Measurements from ENCODE around the gene FASTKD1. TPM values are rescaled to one million over a fixed set of nuclear protein-coding genes. Genes with fewer than 3 reads are reported as not detected.

FASTKD1 gene
- total and polyA plus RNA-seq, 10 of the 15 experiments (the other 5 are each of a cell fraction or from before 2014, with no cell fraction given) = 45.6 to 76.1 (median 63.4) TPM

- Histone ChIP-seq H3K36me3 (ENCODE audit: control insufficient read depth in 2 of 2, insufficient read depth in 2 of 2, low read length in 1 of 2) (no peaks in the 10 kb centered on the region), H2AFZ (ENCODE audit: control insufficient read depth, low read depth, low read length) (peak overlapping the region; percentile 98), H3K27me3 (replicated peaks in 1 of 2; ENCODE audit: control insufficient read depth in 2 of 2, insufficient read depth in 2 of 2, low read length in 1 of 2) (no peaks in the 10 kb centered on the region), H3K9me3 (replicated peaks; ENCODE audit: control insufficient read depth, insufficient read depth, low read length) (no peaks in the 10 kb centered on the region; the same call in 2 of the 3 replicates), H3K4me1 (ENCODE audit: control insufficient read depth, insufficient read depth, low read length) (no peaks in the 10 kb centered on the region), H3K27ac (ENCODE audit: control insufficient read depth, insufficient read depth) (no peak overlapping the region), H3K4me3 (peak overlapping the region; percentile 78), H3K4me2 (ENCODE audit: control insufficient read depth, insufficient read depth) (peak overlapping the region; percentile 97), H3K9ac (ENCODE audit: control insufficient read depth, insufficient read depth, low read length) (peak overlapping the region; percentile 71), H4K20me1 (ENCODE audit: control insufficient read depth, insufficient read depth) (no peaks in the 10 kb centered on the region), H3K79me2 (ENCODE audit: control insufficient read depth, insufficient read depth, low read length) (no peaks in the 10 kb centered on the region)
- no TSS peak for BruUV-seq (replicated peaks)
- no peak for ATAC-seq
- ChIA-PET RAD21 (ENCODE audit: unreplicated experiment) (interaction anchor here (1.2 kb wide), 1 partner anchor 93 kb away, joined by 4 read pairs; the partner anchor contains the start of gene FASTKD1), POLR2A (no interaction called here), CTCF (interaction anchor here (0.7 to 1.5 kb wide), 6 partner anchors 8 to 94 kb away, joined by 3 to 7 read pairs (median 4); partner anchors contain the start of gene FASTKD1), SMC1A (ENCODE audit: uncharacterized antibody, unreplicated experiment) (interaction anchor here (1.2 kb wide), 1 partner anchor 17 kb away, joined by 3 read pairs; no protein-coding TSS in a partner anchor)
- no peak for FAIRE-seq
- intact Hi-C loops (cut with micrococcal nuclease; ENCODE audit: unreplicated experiment) (no loop called here), in situ Hi-C loops (cut with MboI) (no loop called here)
- 63% methylated on average over 9 of the region's 9 CpGs for WGBS (ENCODE audit: insufficient coverage, insufficient replicate concordance, low lambda C conversion rate, missing lambda C conversion rate)
- DNase-seq (ENCODE audit: low read depth, low spot score) = no peak
- TF ChIP-seq MYB (IDR thresholded peaks at IDR 0.05; ENCODE audit: borderline replicate concordance, low read depth, low read length) (no peak), LARP7 (IDR thresholded peaks at IDR 0.05) (no peak), RUNX3 (IDR thresholded peaks at IDR 0.05; ENCODE audit: low read length) (no peak), POLR2A (IDR thresholded peaks at IDR 0.05; ENCODE audit: low read depth, low read length) (no peak), ZNF622 (IDR thresholded peaks at IDR 0.05) (no peak), FOS (IDR thresholded peaks at IDR 0.05; ENCODE audit: borderline replicate concordance, extremely low read depth, insufficient read length) (no peak), HDAC6 (IDR thresholded peaks at IDR 0.05; ENCODE audit: unreplicated experiment) (no peak), SIN3A (IDR thresholded peaks at IDR 0.05; ENCODE audit: low read depth, low read length) (no peak)
- TF ChIP-seq, protein P1, sequence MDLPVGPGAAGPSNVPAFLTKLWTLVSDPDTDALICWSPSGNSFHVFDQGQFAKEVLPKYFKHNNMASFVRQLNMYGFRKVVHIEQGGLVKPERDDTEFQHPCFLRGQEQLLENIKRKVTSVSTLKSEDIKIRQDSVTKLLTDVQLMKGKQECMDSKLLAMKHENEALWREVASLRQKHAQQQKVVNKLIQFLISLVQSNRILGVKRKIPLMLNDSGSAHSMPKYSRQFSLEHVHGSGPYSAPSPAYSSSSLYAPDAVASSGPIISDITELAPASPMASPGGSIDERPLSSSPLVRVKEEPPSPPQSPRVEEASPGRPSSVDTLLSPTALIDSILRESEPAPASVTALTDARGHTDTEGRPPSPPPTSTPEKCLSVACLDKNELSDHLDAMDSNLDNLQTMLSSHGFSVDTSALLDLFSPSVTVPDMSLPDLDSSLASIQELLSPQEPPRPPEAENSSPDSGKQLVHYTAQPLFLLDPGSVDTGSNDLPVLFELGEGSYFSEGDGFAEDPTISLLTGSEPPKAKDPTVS (IDR thresholded peaks at IDR 0.05; ENCODE audit: low read depth, low read length) = no peak
Measured at GRCh38 chr2:169480079-169480465, 93.6 kb downstream of the FASTKD1 start.

Other genes with a start within 250 kb of the FASTKD1 start
Only the 7 nearest of the 8 such genes appear.
- gene LRP2, start 211.3 kb downstream of the FASTKD1 start, total RNA-seq (2014; rRNA removed) = 0.06 TPM in 1 of 2 replicates, not detected in the other
- gene LRP2, start 211.3 kb downstream of the FASTKD1 start, total RNA-seq (2014; rRNA removed; fragmentation: Illumina TruSeq; extraction: Trizol) = not detected in 2 replicates
- 0.05 and 0.15 TPM in 2 replicates for gene LRP2, start 211.3 kb downstream of the FASTKD1 start, total RNA-seq (2021)
- 0.13 and 0.19 TPM in 2 replicates for gene LRP2, start 211.3 kb downstream of the FASTKD1 start, polyA plus RNA-seq (2011; rRNA removed)
- gene LRP2, start 211.3 kb downstream of the FASTKD1 start, polyA plus RNA-seq (2014; fragmentation: Illumina TruSeq; extraction: Trizol) = 0.01 TPM in 1 of 2 replicates, not detected in the other
- not detected for gene LRP2, start 211.3 kb downstream of the FASTKD1 start, polyA plus RNA-seq (2014; fragmentation: Nextera tagmentation; extraction: Ambion mirVana)
- gene LRP2, start 211.3 kb downstream of the FASTKD1 start, polyA plus RNA-seq (2014; rRNA removed) = 0.04 TPM in 1 of 2 replicates, not detected in the other
- not detected for gene LRP2, start 211.3 kb downstream of the FASTKD1 start, polyA plus RNA-seq (2016; fragmentation: Nextera tagmentation; extraction: Ambion mirVana)
- 2.0 and 2.2 TPM in 2 replicates for gene BBS5, start 94.4 kb downstream of the FASTKD1 start, total RNA-seq (2014; rRNA removed)
- gene BBS5, start 94.4 kb downstream of the FASTKD1 start, total RNA-seq (2014; rRNA removed; fragmentation: Illumina TruSeq; extraction: Trizol) = 1.8 and 1.9 TPM in 2 replicates
- gene BBS5, start 94.4 kb downstream of the FASTKD1 start, total RNA-seq (2021) = 1.8 and 2.5 TPM in 2 replicates
- gene BBS5, start 94.4 kb downstream of the FASTKD1 start, polyA plus RNA-seq (2011; rRNA removed) = 0.72 and 0.80 TPM in 2 replicates
- 0.74 and 1.1 TPM in 2 replicates for gene BBS5, start 94.4 kb downstream of the FASTKD1 start, polyA plus RNA-seq (2014; fragmentation: Illumina TruSeq; extraction: Trizol)
- under 1 TPM; 0.56 to 0.60 TPM for gene BBS5, start 94.4 kb downstream of the FASTKD1 start, polyA plus RNA-seq (2014; fragmentation: Nextera tagmentation; extraction: Ambion mirVana)
- gene BBS5, start 94.4 kb downstream of the FASTKD1 start, polyA plus RNA-seq (2014; rRNA removed) = 3.0 and 3.4 TPM in 2 replicates
- gene BBS5, start 94.4 kb downstream of the FASTKD1 start, polyA plus RNA-seq (2016; fragmentation: Nextera tagmentation; extraction: Ambion mirVana) = 1 to 10 TPM; 1.3 to 3.0 TPM
- not detected in 2 replicates for gene KLHL41, start 64.2 kb downstream of the FASTKD1 start, total RNA-seq (2014; rRNA removed)
- gene KLHL41, start 64.2 kb downstream of the FASTKD1 start, total RNA-seq (2014; rRNA removed; fragmentation: Illumina TruSeq; extraction: Trizol) = 0.05 and 0.13 TPM in 2 replicates
- 0.10 and 0.77 TPM in 2 replicates for gene KLHL41, start 64.2 kb downstream of the FASTKD1 start, total RNA-seq (2021)
- gene KLHL41, start 64.2 kb downstream of the FASTKD1 start, polyA plus RNA-seq (2011; rRNA removed) = 0.04 and 0.10 TPM in 2 replicates
- gene KLHL41, start 64.2 kb downstream of the FASTKD1 start, polyA plus RNA-seq (2014; fragmentation: Illumina TruSeq; extraction: Trizol) = 0.03 and 0.33 TPM in 2 replicates
- under 1 TPM in 1 of 2 experiments, not detected in 1; 0.04 TPM for gene KLHL41, start 64.2 kb downstream of the FASTKD1 start, polyA plus RNA-seq (2014; fragmentation: Nextera tagmentation; extraction: Ambion mirVana)
- gene KLHL41, start 64.2 kb downstream of the FASTKD1 start, polyA plus RNA-seq (2014; rRNA removed) = 0.09 TPM in 1 of 2 replicates, not detected in the other
- gene KLHL41, start 64.2 kb downstream of the FASTKD1 start, polyA plus RNA-seq (2016; fragmentation: Nextera tagmentation; extraction: Ambion mirVana) = under 1 TPM; 0.15 to 0.38 TPM
- 22.3 and 33.5 TPM in 2 replicates for gene PPIG, start 10.5 kb upstream of the FASTKD1 start, total RNA-seq (2014; rRNA removed)
- gene PPIG, start 10.5 kb upstream of the FASTKD1 start, total RNA-seq (2014; rRNA removed; fragmentation: Illumina TruSeq; extraction: Trizol) = 81.1 and 83.0 TPM in 2 replicates
- gene PPIG, start 10.5 kb upstream of the FASTKD1 start, total RNA-seq (2021) = 53.5 and 59.1 TPM in 2 replicates
- 58.4 and 98.3 TPM in 2 replicates for gene PPIG, start 10.5 kb upstream of the FASTKD1 start, polyA plus RNA-seq (2011; rRNA removed)
- 126 and 170 TPM in 2 replicates for gene PPIG, start 10.5 kb upstream of the FASTKD1 start, polyA plus RNA-seq (2014; fragmentation: Illumina TruSeq; extraction: Trizol)
- gene PPIG, start 10.5 kb upstream of the FASTKD1 start, polyA plus RNA-seq (2014; fragmentation: Nextera tagmentation; extraction: Ambion mirVana) = 100 to 1,000 TPM; 141 to 147 TPM
- gene PPIG, start 10.5 kb upstream of the FASTKD1 start, polyA plus RNA-seq (2014; rRNA removed) = 39.0 and 50.8 TPM in 2 replicates
- 100 to 1,000 TPM; 107 to 114 TPM for gene PPIG, start 10.5 kb upstream of the FASTKD1 start, polyA plus RNA-seq (2016; fragmentation: Nextera tagmentation; extraction: Ambion mirVana)
- not detected in 2 replicates for gene CFAP210, start 120.5 kb upstream of the FASTKD1 start, total RNA-seq (2014; rRNA removed)
- gene CFAP210, start 120.5 kb upstream of the FASTKD1 start, total RNA-seq (2014; rRNA removed; fragmentation: Illumina TruSeq; extraction: Trizol) = not detected in 2 replicates
- not detected in 2 replicates for gene CFAP210, start 120.5 kb upstream of the FASTKD1 start, total RNA-seq (2021)
- gene CFAP210, start 120.5 kb upstream of the FASTKD1 start, polyA plus RNA-seq (2011; rRNA removed) = not detected in 2 replicates
- gene CFAP210, start 120.5 kb upstream of the FASTKD1 start, polyA plus RNA-seq (2014; fragmentation: Illumina TruSeq; extraction: Trizol) = not detected in 2 replicates
- not detected for gene CFAP210, start 120.5 kb upstream of the FASTKD1 start, polyA plus RNA-seq (2014; fragmentation: Nextera tagmentation; extraction: Ambion mirVana)
- not detected in 2 replicates for gene CFAP210, start 120.5 kb upstream of the FASTKD1 start, polyA plus RNA-seq (2014; rRNA removed)
- gene CFAP210, start 120.5 kb upstream of the FASTKD1 start, polyA plus RNA-seq (2016; fragmentation: Nextera tagmentation; extraction: Ambion mirVana) = not detected
- 4.1 and 4.3 TPM in 2 replicates for gene PHOSPHO2, start 120.6 kb upstream of the FASTKD1 start, total RNA-seq (2014; rRNA removed)
- 3.6 and 3.8 TPM in 2 replicates for gene PHOSPHO2, start 120.6 kb upstream of the FASTKD1 start, total RNA-seq (2014; rRNA removed; fragmentation: Illumina TruSeq; extraction: Trizol)
- gene PHOSPHO2, start 120.6 kb upstream of the FASTKD1 start, total RNA-seq (2021) = 3.2 and 3.8 TPM in 2 replicates
- gene PHOSPHO2, start 120.6 kb upstream of the FASTKD1 start, polyA plus RNA-seq (2011; rRNA removed) = 4.2 and 7.2 TPM in 2 replicates
- 4.2 and 4.3 TPM in 2 replicates for gene PHOSPHO2, start 120.6 kb upstream of the FASTKD1 start, polyA plus RNA-seq (2014; fragmentation: Illumina TruSeq; extraction: Trizol)
- gene PHOSPHO2, start 120.6 kb upstream of the FASTKD1 start, polyA plus RNA-seq (2014; fragmentation: Nextera tagmentation; extraction: Ambion mirVana) = 1 to 10 TPM; 2.7 to 3.0 TPM
- gene PHOSPHO2, start 120.6 kb upstream of the FASTKD1 start, polyA plus RNA-seq (2014; rRNA removed) = 3.6 and 4.3 TPM in 2 replicates
- 1 to 10 TPM; 5.9 to 7.6 TPM for gene PHOSPHO2, start 120.6 kb upstream of the FASTKD1 start, polyA plus RNA-seq (2016; fragmentation: Nextera tagmentation; extraction: Ambion mirVana)
- gene KLHL23, start 160.0 kb upstream of the FASTKD1 start, total RNA-seq (2014; rRNA removed) = 20.2 and 23.1 TPM in 2 replicates
- 22.7 and 24.6 TPM in 2 replicates for gene KLHL23, start 160.0 kb upstream of the FASTKD1 start, total RNA-seq (2014; rRNA removed; fragmentation: Illumina TruSeq; extraction: Trizol)
- 15.1 and 15.6 TPM in 2 replicates for gene KLHL23, start 160.0 kb upstream of the FASTKD1 start, total RNA-seq (2021)
- gene KLHL23, start 160.0 kb upstream of the FASTKD1 start, polyA plus RNA-seq (2011; rRNA removed) = 34.8 and 43.6 TPM in 2 replicates
- 18.6 and 24.8 TPM in 2 replicates for gene KLHL23, start 160.0 kb upstream of the FASTKD1 start, polyA plus RNA-seq (2014; fragmentation: Illumina TruSeq; extraction: Trizol)
- gene KLHL23, start 160.0 kb upstream of the FASTKD1 start, polyA plus RNA-seq (2014; fragmentation: Nextera tagmentation; extraction: Ambion mirVana) = 1 to 10 TPM; 3.9 to 5.6 TPM
- 16.8 and 18.6 TPM in 2 replicates for gene KLHL23, start 160.0 kb upstream of the FASTKD1 start, polyA plus RNA-seq (2014; rRNA removed)
- gene KLHL23, start 160.0 kb upstream of the FASTKD1 start, polyA plus RNA-seq (2016; fragmentation: Nextera tagmentation; extraction: Ambion mirVana) = 1 to 10 TPM; 7.9 to 8.1 TPM

Measured in GM12878 (cell line).